Measurements from ENCODE around the gene BBS5.
"Not testable (repeated sequence)": the region's sequence is repeated elsewhere in the genome, so short reads cannot be mapped to it uniquely, and the experiment has no call there.

BBS5 gene

DNA sequence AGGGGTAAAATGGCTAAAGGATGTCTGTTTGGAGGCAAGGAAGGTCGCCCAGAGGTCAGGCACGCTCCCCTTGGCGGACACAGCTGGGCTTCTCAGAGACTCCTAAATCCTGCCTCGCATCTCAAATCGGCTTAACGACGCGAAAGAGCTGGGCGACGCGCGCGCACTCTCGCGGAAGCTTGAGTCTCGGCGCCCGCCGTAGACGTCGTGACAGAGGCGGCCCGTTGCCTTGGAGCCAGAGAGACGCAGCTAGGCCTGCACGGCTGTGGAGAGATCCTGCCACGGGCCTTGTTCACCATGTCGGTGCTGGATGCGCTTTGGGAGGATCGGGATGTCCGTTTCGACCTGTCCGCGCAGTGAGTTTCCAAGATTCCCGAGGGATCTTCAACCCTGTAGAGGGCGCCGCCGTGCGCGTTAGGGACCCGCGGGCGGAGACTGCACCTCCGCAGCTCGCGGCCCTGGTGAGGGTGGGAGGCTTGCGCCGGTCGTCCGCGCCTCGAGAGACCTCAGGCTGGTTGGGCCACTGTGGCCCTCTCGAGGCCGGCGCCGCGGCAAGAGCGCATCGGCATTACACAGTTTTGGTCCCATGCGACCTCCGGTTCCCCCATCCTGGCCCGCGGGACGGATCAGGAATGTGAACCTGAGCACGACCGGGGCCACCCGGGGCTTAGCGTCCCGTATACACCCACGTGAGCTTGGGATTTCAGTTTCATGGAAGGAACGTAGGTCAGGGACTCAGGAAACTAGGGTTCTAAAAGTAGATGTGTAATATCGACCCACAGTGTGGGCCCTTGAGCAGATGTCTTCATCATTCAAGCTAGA lies at the start of gene BBS5:
Gene BBS5, plus strand, starts transcription at position 238 of the 822 bp plus-strand sequence. Its CDS starts 60 bp downstream, at position 298.
- peak; percentile 47 to 75 for DNase-seq

DNA sequence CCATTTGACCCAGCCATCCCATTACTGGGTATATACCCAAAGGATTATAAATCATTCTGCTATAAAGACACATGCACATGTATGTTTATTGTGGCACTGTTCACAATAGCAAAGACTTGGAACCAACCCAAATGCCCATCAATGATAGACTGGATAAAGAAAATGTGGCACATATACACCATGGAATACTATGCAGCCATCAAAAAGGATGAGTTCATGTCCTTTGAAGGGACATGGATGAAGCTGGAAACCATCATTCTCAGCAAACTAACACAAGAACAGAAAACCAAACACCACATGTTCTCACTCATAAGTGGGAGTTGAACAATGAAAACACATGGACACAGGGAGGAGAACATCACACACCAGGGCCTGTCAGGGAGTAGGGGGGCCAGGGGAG lies 47.5 kb upstream of the BBS5 start:
- not testable (repeated sequence) for DNase-seq

DNA sequence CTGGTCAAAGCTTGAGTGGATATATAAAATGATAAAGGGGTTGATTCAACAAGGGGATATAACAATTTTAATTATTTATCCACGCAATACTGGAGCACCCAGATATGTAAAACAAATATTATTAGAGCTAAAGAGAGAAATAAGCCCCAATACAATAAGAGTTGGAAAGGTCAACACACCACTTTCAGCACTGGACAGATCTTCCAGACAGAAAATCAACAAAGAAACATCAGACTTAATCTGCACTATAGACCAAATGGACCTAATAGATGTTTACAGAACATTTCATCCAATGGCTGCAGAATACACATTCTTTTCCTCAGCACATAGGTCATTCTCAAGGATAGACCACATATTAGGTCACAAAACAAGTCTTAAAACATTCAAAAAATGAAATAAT lies 45.1 kb upstream of the BBS5 start:
- DNase-seq: not testable (repeated sequence)

DNA sequence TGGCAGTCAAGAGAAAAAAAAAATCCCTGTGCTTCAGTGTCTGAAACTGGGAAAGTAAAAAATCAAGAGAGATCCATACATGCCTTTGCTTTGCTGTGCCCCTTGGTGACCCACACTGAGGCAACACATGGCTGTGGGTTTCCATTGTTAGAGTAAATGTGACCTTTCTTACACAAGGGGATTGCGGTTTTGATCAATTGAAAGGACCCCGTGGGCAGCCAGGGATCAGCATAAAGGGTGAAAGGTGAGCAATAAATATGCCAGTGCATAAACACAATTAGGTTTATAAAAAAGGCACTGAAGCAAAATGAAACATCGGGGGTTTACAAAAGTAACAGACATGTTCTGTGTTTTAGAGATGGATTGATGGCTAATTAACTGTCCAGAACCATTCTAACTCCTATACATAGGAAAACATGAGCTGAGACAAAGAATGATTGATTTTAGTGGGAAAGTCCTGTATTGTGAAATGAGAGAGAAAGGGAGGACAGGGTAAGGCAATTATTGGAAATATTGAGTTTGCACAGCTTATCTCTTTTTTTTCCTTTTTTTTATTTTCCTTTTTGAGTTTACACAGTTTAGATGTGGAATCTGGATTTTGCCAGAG lies 40.7 kb upstream of the BBS5 start:
- DNase-seq: no peak

DNA sequence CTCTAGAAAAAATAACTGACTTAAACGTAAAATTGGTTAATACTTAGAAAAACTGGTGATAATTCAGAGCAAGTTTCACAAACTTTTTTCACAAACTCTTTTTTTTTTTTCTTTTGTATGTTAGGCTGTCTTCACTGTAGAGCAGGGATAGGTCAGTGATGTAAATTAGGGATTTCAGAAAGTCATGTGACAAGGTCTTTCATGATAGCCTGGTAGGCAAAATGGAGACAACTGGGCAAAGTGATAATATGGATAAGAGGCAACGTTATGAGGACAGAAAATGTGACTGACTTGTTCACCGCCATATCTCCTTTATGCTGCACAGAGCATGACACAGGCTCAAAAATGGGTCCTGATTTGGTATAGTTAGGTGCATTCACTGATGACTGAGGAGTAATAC lies 39.4 kb upstream of the BBS5 start:
- no peak for DNase-seq

DNA sequence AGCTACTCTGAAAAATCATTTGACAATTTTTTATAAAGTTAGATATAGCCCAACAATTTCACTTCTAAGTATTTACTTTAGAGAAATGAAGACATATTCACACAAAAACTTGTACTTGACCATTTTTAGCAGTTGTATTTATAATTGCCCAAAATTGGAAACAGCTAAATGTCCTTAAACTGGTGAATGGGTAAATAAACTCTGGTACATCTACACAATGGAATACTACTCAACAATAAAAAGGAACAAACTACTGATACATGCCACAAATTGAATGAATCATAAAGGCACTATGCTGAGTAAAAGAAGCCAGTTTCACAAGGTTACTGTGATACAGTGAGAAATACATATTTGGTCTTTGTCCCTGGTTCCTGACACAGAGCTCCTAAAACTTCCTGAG lies 32.8 kb upstream of the BBS5 start:
- DNase-seq: no peak

DNA sequence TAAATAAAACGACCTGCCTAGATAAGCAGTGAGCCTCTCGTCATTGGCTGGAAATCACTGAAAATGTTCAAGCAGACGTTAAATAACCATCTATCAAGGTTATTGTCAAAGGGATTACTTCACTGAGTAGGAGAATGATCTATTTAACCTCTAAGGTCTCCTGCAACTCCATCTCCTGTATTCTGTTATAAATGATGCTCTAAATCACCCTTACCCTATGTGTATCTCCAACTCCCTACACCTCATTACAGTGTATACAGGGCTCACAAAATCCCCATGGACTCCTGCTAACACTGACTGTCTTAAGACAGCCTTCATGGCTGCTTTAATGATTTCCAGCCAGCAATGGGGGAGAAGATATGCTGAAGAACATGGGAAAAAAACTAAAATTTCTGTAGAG lies 31.0 kb upstream of the BBS5 start:
- DNase-seq: no peak

DNA sequence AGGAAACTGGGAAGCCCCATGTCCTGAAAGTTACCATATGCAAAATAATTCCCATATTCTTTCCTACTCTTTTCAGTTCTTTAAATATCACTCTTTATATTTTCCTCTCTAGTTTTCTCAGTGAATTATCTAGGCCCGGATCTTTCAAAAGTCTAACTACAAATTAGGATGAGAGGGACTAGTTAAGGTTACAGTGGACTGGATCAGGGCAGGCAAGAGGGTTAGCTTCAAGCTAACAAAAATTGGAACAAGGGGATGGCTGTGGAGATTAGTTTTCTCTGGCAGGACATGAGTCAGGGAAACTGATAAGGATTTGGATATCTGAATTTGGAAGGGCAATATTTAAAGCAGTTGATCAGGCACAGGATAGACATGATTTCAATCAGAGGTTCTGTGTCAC lies 30.4 kb upstream of the BBS5 start:
- no peak for DNase-seq

DNA sequence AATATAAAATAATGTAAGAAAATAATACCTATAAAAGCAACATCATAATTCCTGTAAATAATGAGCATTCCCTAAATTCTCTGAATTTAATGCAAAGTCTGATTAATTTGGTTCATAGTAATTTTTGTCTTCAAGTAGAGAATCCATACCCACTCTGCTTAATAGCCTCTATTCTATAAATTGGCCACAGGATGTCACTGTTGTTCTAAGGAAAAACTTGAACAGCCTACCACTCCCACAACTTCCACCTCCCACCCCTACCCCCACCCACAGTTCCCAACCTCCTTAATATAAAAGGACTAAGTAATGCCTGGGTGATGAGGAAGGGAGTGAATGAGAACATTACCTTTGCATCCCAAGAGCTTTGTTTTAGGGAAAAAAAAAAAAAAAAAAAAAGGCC lies 27.2 kb upstream of the BBS5 start:
- peak in 1 of 2 experiments; percentile 41 for DNase-seq

DNA sequence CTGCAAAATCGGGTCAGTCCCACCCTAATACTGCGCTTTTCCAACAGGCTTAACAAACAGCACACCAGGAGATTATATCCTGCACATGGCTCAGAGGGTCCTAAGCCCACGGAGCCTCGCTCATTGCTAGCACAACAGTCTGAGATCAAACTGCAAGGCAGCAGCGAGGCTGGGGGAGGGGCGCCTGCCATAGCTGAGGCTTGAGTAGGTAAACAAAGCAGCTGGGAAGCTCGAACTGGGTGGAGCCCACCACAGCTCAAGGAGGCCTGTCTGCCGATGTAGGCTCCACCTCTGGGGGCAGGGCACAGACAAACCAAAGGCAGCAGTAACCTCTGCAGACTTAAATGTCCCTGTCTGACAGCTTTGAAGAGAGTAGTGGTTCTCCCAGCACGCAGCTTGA lies 26.2 kb upstream of the BBS5 start:
- DNase-seq: not testable (repeated sequence)

DNA sequence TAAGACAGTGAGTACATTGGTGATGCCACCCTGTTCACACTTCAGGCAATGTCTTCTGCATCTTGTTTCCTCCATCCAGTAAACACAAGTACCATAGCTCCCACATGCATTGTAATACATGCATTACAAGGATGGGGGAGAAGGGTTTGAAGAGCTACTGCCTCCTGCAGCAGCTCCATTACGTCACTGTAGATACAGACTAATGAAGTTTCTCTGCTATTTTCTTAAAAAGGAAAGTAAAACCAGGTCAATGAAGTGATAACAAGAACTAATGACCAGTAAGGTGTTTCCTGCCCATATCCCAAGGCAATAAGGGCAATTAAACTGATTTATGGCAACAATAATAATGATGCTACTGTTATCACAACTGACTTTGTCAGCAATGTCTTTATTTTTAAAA lies 18.2 kb upstream of the BBS5 start:
- no peak for DNase-seq

DNA sequence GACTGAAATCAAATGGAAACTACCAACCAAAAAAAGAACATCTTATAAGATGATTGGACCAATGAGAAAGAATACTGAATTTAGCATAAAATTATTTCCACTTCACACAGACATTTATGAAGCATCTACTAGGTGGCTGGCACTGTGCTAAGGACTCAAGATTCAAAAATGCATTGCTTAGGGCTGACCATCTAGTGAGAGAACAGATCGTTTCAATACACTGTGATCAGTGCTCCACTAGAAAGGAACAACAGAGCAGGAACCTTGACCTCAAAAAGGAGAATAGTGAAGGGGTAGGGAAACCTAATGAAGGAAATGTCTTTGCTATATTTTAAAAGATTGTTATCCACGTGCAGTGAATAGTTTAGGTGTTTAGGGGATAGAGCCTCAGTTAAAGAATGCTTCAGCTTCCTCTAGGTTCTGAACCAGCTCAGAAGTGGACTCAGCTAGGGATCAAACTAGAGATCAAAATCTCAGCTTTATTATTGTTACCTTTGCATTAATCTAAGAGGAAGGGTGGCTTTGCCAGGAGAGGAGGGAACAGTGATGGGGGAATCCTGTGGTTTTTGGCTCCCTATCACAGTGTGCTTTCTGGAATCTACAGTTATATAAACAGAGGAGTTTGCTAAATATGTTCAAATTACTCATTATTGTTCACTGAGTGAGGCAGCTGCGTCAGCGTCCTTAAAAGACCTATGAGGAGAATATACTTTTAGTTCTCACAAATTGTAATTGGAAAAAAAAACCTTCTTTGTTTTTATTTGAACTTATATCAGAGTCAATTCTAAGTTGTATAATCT lies 16.2 kb upstream of the BBS5 start:
- no peak for DNase-seq

DNA sequence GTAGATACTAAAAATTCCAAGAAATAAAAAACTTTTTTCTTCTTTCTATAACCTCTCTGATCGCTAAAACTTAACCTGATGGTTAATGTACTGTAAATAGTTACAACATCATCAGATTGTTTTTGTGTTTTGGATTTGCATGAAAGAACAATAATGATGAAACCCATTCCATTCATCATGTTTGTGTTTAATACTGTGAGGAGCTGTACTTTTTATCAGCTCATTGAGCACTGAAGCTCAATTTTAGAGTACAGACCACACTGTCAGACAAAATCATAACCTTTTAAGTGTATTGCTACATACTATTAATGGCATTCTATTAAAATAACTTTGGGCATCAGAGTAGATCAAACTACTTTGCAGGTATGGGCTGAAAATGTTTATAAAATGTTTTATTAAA lies 14.8 kb upstream of the BBS5 start:
- no peak for DNase-seq

DNA sequence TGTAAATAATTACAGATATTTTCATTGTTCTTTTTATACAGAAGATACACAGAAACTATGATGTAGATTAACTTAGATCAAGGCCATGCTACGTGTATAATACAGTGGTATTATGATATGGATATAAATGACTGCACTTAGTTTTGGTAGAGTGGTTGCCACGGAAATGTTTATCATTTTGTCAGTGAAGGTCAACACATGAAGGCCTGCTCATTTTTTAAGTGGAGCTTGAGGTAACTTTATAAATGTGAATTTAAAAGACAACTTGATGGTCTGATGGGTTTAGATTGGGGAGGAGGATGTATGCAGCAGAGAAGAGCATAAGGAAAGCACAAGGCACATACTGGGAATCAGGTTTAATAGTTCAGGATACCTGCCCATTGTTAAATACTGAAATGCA lies 14.4 kb upstream of the BBS5 start:
- DNase-seq: no peak

DNA sequence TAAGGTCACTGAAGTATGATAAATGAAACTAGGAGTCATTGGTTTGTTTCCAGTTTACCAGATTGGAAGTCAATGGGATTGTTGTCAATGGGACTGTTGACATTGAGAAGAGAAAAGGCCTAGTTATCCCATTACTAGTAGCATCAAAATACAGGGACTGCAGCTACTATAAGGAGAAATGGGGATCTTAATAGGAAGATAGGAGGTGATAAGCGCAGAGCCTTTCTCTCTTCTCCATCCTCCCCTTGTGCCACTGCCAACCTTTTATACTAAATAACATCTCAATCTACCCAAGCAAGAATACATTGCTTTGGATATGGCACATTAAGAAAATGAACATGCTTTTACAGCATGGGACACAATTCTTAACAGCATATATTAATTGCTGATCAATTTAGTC lies 10.5 kb upstream of the BBS5 start:
- DNase-seq: no peak

DNA sequence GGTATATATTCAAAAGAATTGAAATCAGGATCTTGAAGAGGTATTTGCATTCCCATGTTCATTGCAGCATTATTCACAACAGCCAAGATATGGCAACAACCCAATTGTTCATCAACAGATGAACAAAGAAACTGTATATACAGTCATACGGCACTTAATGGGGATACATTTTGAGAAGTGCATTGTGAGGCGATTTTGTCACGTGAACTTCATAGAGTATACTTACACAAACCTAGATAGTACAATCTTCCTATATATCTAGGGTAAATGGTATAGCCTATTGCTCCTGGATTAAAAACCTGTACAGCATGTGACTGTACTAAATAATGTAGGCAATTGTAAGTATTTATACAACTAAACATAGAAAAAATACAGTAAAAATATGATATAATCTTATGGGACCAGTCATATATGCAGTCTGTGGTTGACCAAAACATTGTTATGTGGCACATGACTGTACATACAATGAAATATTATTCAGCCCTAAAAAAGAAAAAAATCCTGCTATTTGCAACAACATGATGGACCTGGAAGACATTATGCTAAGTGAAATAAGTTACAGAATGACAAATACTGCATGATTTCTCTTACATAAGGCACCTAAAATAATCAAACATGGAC lies 9.2 kb upstream of the BBS5 start:
- no peak for DNase-seq

DNA sequence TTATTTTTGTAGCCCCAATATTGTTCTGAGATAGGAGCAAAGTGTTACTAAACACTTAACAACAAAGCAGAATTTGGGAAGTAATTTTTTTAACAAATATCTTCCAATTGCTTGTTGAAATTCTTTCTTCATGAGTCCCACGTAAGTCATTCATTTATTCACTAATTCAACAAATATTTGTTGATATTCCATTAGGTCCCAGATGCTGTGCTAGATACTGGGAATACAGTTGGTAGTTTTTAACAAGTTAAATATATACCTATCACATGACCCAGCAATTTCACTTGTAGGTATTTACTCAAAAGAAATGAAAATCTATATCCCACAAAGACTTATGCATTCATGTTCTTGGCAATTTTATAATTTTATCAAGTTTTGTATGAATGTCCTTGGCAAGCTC lies 7.0 kb upstream of the BBS5 start:
- no peak for DNase-seq

DNA sequence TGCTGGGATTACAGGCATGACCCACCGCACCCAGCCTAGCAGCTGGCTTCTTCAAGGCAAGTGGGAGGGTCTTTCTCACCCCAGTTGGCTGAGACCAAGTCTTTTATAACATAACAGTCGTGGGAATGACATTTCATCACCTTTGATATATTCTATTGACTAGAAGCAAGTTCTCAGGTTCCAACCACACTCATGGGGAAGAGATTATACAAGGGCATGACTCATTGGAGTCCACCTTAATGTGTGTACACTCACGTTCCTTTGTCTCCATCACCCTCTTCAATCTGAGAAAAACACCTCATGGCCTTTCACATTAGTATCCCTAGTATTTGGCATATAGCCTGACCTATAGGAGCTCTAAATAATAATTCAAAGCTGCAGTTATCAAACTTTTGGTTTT lies 2.8 kb upstream of the BBS5 start:
- no peak for DNase-seq

DNA sequence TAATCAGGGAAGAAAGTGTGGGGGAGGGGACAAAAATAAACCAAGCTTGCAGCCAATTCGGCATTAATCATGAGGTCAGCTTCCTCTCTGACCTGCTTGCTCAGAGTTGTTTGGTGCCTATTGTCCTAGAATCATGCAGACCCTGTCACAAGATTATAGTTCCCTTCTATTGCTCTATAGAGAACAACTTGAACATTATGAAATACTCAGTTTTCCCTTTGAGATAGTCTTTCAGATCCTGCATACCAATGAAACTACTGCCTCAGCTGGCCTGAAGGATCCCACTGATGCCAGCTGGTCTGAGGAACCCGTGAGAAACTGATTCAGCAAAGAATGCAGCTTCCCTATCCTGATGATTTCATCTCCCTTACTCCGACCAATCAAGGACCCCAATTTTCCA lies 955 bp upstream of the BBS5 start:
- DNase-seq: no peak

DNA sequence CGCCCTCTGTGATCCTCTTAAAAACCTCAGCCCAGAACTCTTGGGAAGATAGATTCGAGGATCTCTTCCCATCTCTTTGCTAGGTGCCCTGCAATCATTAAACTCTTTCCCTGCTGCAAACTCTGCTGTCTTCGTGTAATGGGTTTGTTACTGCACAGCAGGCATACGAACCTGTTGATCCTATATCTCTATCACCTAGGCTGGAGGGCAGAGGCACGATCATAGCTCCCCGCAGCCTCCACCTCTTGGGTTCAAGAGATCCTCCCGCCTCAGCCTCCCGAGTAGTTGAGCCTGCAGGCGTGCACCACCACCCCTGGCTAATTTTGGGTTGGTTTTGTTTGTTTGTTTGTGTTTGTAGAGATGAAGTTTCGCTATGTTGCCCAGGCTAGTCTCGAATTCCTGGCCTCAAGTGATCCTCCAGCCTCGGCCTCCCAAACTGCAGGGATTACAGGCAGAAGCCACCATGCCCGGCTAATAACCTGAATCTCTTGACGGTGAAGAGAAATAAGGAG lies 493 bp upstream of the BBS5 start:
- no peak for DNase-seq

DNA sequence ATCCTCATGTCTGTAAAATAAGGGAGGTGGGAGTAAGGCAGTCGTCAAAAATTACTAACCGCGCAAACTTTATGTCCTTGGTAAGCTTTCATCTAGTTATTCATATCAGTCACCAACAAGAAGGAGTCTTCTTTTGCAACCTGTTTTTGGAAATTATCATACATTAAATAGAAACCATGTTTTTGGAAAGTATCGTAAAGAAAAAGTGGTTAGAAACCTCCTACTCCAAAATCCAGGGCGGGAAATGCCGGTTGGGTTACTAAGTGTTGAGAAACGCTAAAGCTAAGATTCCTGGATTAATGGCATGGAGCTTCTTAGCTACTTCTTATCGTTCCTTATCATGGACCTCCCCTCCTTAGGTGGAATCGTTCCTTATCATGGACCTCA lies 778 bp downstream of the BBS5 start:
- no peak for DNase-seq

DNA sequence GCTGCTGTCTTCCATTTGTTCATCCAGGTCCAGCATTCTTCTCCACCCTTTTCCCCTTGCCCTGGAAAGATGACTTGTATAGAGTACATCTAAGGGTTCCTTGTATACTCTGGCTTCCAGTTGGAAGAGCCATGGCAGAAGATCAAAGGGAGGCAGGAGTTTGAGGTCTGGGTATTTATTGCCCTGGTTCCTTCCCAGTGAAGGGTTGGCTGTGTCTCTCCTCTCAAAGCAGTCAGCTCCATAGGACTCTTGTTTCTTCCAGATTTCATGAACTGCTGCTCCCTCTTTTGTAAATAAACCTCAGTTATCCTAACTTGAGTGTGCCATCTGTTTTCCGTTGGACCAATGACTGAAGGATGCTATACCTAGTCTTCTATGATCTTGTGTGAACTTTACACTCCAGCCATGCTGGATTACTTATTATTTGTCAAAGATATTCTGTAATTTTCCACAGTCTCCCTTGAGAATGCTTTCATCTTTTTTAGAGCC lies 6.4 kb downstream of the BBS5 start:
- no peak for DNase-seq

DNA sequence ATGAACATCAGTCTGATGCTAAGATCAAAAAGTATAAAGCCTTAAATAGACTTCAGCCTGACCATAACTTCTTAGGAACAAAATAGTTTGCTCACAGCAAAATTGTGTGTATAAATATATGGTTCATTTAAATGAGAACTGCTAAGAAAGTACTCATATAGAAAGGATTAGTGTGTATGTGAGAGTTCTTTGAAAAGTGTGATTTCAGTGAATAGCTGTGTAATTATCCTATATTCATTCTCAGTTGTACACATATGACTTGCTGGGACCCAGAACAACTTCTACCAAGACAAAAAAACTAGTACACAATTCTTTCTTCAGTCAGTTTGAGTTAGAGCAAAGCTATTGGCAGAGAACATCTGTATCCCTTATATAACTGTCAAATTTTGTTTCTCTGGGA lies 7.2 kb downstream of the BBS5 start:
- no peak for DNase-seq
